ENCODE measurements around the gene DIP2A. TPM values are rescaled to one million over a fixed set of nuclear protein-coding genes. Genes with fewer than 3 reads are reported as not detected.

Gene DIP2A
- total and polyA plus RNA-seq, 11 donors, result 13.4 to 31.9 (median 22.6) TPM

- no peak overlapping the region for H3K4me3 ChIP-seq
- TF ChIP-seq POLR2A (IDR thresholded peaks at IDR 0.05) (no peak), CTCF (IDR thresholded peaks at IDR 0.05) (no peak)
- DNase-seq, result peak in 2 of 5 donors; percentile 15 to 51
- no peaks in the 10 kb centered on the region for H3K27me3 ChIP-seq
- 78 to 85% (median 80%) methylated on average over 16 to 17 of the region's 17 CpGs for WGBS, 4 donors
- H3K4me1 ChIP-seq, result no peaks in the 10 kb centered on the region
- H3K9me3 ChIP-seq, result no peaks in the 10 kb centered on the region
- intact Hi-C loops (cut with DNase I), result no loop called here
- H3K27ac ChIP-seq, result peak overlapping the region in 1 of 12 donors; percentile 79
- ATAC-seq, result peak in 1 of 4 donors; percentile 21
- H3K36me3 ChIP-seq, result peaks cover 4 to 82% (median 64%) of the 10 kb centered on the region in 9 donors
Measured at GRCh38 chr21:46424039-46424591, 34.6 kb upstream of the DIP2A start.

- TF ChIP-seq CTCF (IDR thresholded peaks at IDR 0.05) (no peak), POLR2A (IDR thresholded peaks at IDR 0.05) (no peak)
- no peaks in the 10 kb centered on the region for H3K27me3 ChIP-seq
Measured at GRCh38 chr21:46424621-46425020, 34.1 kb upstream of the DIP2A start.

GRCh38 chr21:46425041-46425440, 33.6 kb upstream of the DIP2A start:
- Histone ChIP-seq H3K36me3 (peaks cover 4 to 82% (median 58%) of the 10 kb centered on the region in 9 donors), H3K9me3 (no peaks in the 10 kb centered on the region), H3K4me1 (no peaks in the 10 kb centered on the region), H3K27ac (peak overlapping the region in 1 of 12 donors; percentile 83), H3K4me3 (peak overlapping the region in 1 of 12 donors; percentile 10), H3K27me3 (no peaks in the 10 kb centered on the region)
- intact Hi-C loops (cut with DNase I), result loop anchor here in 1 of 10 donors (5.0 kb wide), 1 partner anchor 48 kb away; no protein-coding TSS in a partner anchor
- DNase-seq (peak in 1 of 5 donors; percentile 43), ATAC-seq (no peak)
- 93 to 95% (median 95%) methylated on average over 18 to 19 of the region's 19 CpGs for WGBS, 4 donors
- no peak for TF ChIP-seq POLR2A (IDR thresholded peaks at IDR 0.05)
- TF ChIP-seq CTCF (IDR thresholded peaks at IDR 0.05), result no peak

More at GRCh38 chr21:46424621-46425020, 34.1 kb upstream of the DIP2A start:
- 92 to 96% (median 93%) methylated on average over 13 to 14 of the region's 14 CpGs for WGBS, 4 donors
- intact Hi-C loops (cut with DNase I), result loop anchor here in 1 of 10 donors (5.0 kb wide), 1 partner anchor 47 kb away; no protein-coding TSS in a partner anchor
- Histone ChIP-seq H3K9me3 (no peaks in the 10 kb centered on the region), H3K27ac (peak overlapping the region in 1 of 12 donors; percentile 83), H3K36me3 (peaks cover 4 to 82% (median 59%) of the 10 kb centered on the region in 9 donors), H3K4me3 (no peak overlapping the region), H3K4me1 (no peaks in the 10 kb centered on the region)
- DNase-seq (peak in 1 of 5 donors; percentile 31), ATAC-seq (no peak)

GRCh38 chr21:46425571-46425970, 33.1 kb upstream of the DIP2A start:
- WGBS, 4 donors, result 91 to 94% (median 93%) methylated on average over 22 to 23 of the region's 23 CpGs
- DNase-seq (peak in 1 of 5 donors; percentile 64), ATAC-seq (no peak)
- H3K9me3 ChIP-seq, result no peaks in the 10 kb centered on the region
- H3K36me3 ChIP-seq, result peaks cover 4 to 84% (median 61%) of the 10 kb centered on the region in 9 donors
- no peak for TF ChIP-seq CTCF (IDR thresholded peaks at IDR 0.05)
- TF ChIP-seq POLR2A (IDR thresholded peaks at IDR 0.05), result no peak
- H3K4me3 ChIP-seq, result peak overlapping the region in 1 of 12 donors; percentile 10
- intact Hi-C loops (cut with DNase I), result loop anchor here in 1 of 10 donors (5.0 kb wide), 1 partner anchor 48 kb away; no protein-coding TSS in a partner anchor
- H3K4me1 ChIP-seq, result no peaks in the 10 kb centered on the region
- peak overlapping the region in 1 of 12 donors; percentile 83 for H3K27ac ChIP-seq
- no peaks in the 10 kb centered on the region for H3K27me3 ChIP-seq
